Measurements from ENCODE around the gene RASAL3.

DNA sequence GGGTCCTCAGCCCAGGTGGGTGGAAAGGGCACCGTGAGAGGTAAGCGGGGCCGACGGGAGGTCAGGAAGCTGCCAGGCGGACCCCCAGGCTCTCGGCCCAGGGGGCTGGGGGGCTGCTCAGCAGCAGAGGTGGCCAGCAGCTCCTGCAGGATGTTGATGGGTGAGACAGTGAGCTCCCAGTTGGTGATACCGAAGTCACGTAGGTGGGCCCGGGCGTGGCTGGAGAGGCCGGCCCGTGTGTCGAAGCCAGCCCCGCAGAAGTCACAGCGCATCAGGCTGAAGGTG, 27.6 kb downstream of the RASAL3 start:
- no peak for TF ChIP-seq CTCF (IDR thresholded peaks at IDR 0.05)
- no peak for TF ChIP-seq REST (IDR thresholded peaks at IDR 0.05; ENCODE audit: insufficient read depth in 1 of 2, low read depth in 2 of 2, low read length in 1 of 2)
- TF ChIP-seq POLR2AphosphoS5 (IDR thresholded peaks at IDR 0.05; ENCODE audit: low read depth, low read length) = no peak
- no peak for TF ChIP-seq SIN3A (IDR thresholded peaks at IDR 0.05; ENCODE audit: borderline replicate concordance, insufficient read depth, low read depth, low read length)

All from Panc1 (cell line).